ENCODE results near the gene ODAPH.
"Not testable (repeated sequence)": the region's sequence is repeated elsewhere in the genome, so short reads cannot be mapped to it uniquely, and the experiment has no call there.

ODAPH gene

GRCh38 chr4:75555294-75556164, at the start of gene ODAPH:
ODAPH (plus strand) TSS chr4:75556066; CDS start chr4:75556083, 17 bp downstream.
- Histone ChIP-seq H3K27me3 (ENCODE audit: insufficient read depth, poor library complexity, severe bottlenecking) (no peaks in the 10 kb centered on the region), H3K36me3 (ENCODE audit: low read depth) (no peaks in the 10 kb centered on the region), H3K4me3 (ENCODE audit: severe bottlenecking) (no peak within 1 kb of the TSS), H3K27ac (ENCODE audit: poor library complexity, severe bottlenecking) (peak within 1 kb of the TSS; percentile 75), H3K4me1 (ENCODE audit: insufficient read depth, poor library complexity, severe bottlenecking) (peaks cover 9% of the 10 kb centered on the region), H3K9me3 (ENCODE audit: severe bottlenecking) (no peaks in the 10 kb centered on the region)
- peak; percentile 60 for DNase-seq (ENCODE audit: low spot score)
- peak; percentile 19 for TF ChIP-seq CTCF (IDR thresholded peaks at IDR 0.05; ENCODE audit: poor library complexity, severe bottlenecking)
- peak; percentile 99 for ATAC-seq (ENCODE audit: low read depth)

- not testable (repeated sequence) for H3K27ac ChIP-seq (ENCODE audit: poor library complexity, severe bottlenecking)
These were observed 46.3 kb upstream of the ODAPH start for GRCh38 chr4:75509592-75509991.

GRCh38 chr4:75511841-75512240, 44.0 kb upstream of the ODAPH start:
- ATAC-seq (ENCODE audit: low read depth) (no peak), DNase-seq (ENCODE audit: low spot score) (no peak)
- Histone ChIP-seq H3K4me3 (ENCODE audit: severe bottlenecking) (no peak overlapping the region), H3K4me1 (ENCODE audit: insufficient read depth, poor library complexity, severe bottlenecking) (peaks cover 31% of the 10 kb centered on the region), H3K27ac (ENCODE audit: poor library complexity, severe bottlenecking) (peak overlapping the region; percentile 74), H3K9me3 (ENCODE audit: severe bottlenecking) (no peaks in the 10 kb centered on the region), H3K27me3 (ENCODE audit: insufficient read depth, poor library complexity, severe bottlenecking) (no peaks in the 10 kb centered on the region), H3K36me3 (ENCODE audit: low read depth) (peaks cover 51% of the 10 kb centered on the region)
- TF ChIP-seq CTCF (IDR thresholded peaks at IDR 0.05; ENCODE audit: poor library complexity, severe bottlenecking), result no peak

More at GRCh38 chr4:75509592-75509991, 46.3 kb upstream of the ODAPH start:
- Histone ChIP-seq H3K36me3 (ENCODE audit: low read depth) (peaks cover 56% of the 10 kb centered on the region), H3K4me1 (ENCODE audit: insufficient read depth, poor library complexity, severe bottlenecking) (peaks cover 19% of the 10 kb centered on the region)
- DNase-seq (ENCODE audit: low spot score); H3K4me3 ChIP-seq (ENCODE audit: severe bottlenecking); H3K27me3 ChIP-seq (ENCODE audit: insufficient read depth, poor library complexity, severe bottlenecking); ATAC-seq (ENCODE audit: low read depth); H3K9me3 ChIP-seq (ENCODE audit: severe bottlenecking): not testable (repeated sequence)

- H3K4me1 ChIP-seq (ENCODE audit: insufficient read depth, poor library complexity, severe bottlenecking), result peaks cover 31% of the 10 kb centered on the region
- DNase-seq (ENCODE audit: low spot score) (no peak), ATAC-seq (ENCODE audit: low read depth) (no peak)
- peak overlapping the region; percentile 54 for H3K4me3 ChIP-seq (ENCODE audit: severe bottlenecking)
- no peaks in the 10 kb centered on the region for H3K9me3 ChIP-seq (ENCODE audit: severe bottlenecking)
- no peak for TF ChIP-seq CTCF (IDR thresholded peaks at IDR 0.05; ENCODE audit: poor library complexity, severe bottlenecking)
- H3K36me3 ChIP-seq (ENCODE audit: low read depth), result peaks cover 51% of the 10 kb centered on the region
- H3K27me3 ChIP-seq (ENCODE audit: insufficient read depth, poor library complexity, severe bottlenecking), result no peaks in the 10 kb centered on the region
- peak overlapping the region; percentile 74 for H3K27ac ChIP-seq (ENCODE audit: poor library complexity, severe bottlenecking)
These were observed 43.3 kb upstream of the ODAPH start for GRCh38 chr4:75512386-75513211.

- ATAC-seq (ENCODE audit: low read depth) (no peak), DNase-seq (ENCODE audit: low spot score) (no peak)
- peak overlapping the region; percentile 54 for H3K4me3 ChIP-seq (ENCODE audit: severe bottlenecking)
- no peaks in the 10 kb centered on the region for H3K27me3 ChIP-seq (ENCODE audit: insufficient read depth, poor library complexity, severe bottlenecking)
- H3K9me3 ChIP-seq (ENCODE audit: severe bottlenecking), result no peaks in the 10 kb centered on the region
- H3K27ac ChIP-seq (ENCODE audit: poor library complexity, severe bottlenecking), result peak overlapping the region; percentile 74
- TF ChIP-seq CTCF (IDR thresholded peaks at IDR 0.05; ENCODE audit: poor library complexity, severe bottlenecking), result no peak
- peaks cover 49% of the 10 kb centered on the region for H3K36me3 ChIP-seq (ENCODE audit: low read depth)
- H3K4me1 ChIP-seq (ENCODE audit: insufficient read depth, poor library complexity, severe bottlenecking), result peaks cover 31% of the 10 kb centered on the region
These were observed 42.2 kb upstream of the ODAPH start for GRCh38 chr4:75513526-75514130.

All from RWPE2 (cell line).